CD4-positive, alpha-beta T cell treated with Interleukin-1 beta for 1 hour (primary cell): ENCODE data around the gene IL4R.
"Not testable (repeated sequence)": the region's sequence is repeated elsewhere in the genome, so short reads cannot be mapped to it uniquely, and the experiment has no call there.

Source experiments
- DNase-seq, 2 donors: peaks; one replicate each; pipeline ENCODE4 v3.0.0-alpha.2; 2020 to 2022

Gene IL4R

GRCh38 chr16:27385398-27385797, 71.6 kb downstream of the IL4R start:
- DNase-seq = no peak

- no peak for DNase-seq
Observed at GRCh38 chr16:27386674-27387073, 72.9 kb downstream of the IL4R start.

- no peak for DNase-seq
Observed at GRCh38 chr16:27387724-27388123, 74.0 kb downstream of the IL4R start.

- DNase-seq = no peak
Observed at GRCh38 chr16:27389272-27389961, 75.6 kb downstream of the IL4R start.

GRCh38 chr16:27390151-27390550, 76.4 kb downstream of the IL4R start:
- no peak for DNase-seq

- no peak for DNase-seq
Observed at GRCh38 chr16:27392671-27393070, 78.9 kb downstream of the IL4R start.

- no peak for DNase-seq
Observed at GRCh38 chr16:27394516-27394915, 80.7 kb downstream of the IL4R start.

- not testable (repeated sequence) for DNase-seq
Observed at GRCh38 chr16:27398341-27398893, 84.6 kb downstream of the IL4R start.

GRCh38 chr16:27398894-27399853, 85.4 kb downstream of the IL4R start:
- peak in 1 of 2 donors; percentile 55 for DNase-seq

- DNase-seq = no peak
Observed at GRCh38 chr16:27399969-27400368, 86.2 kb downstream of the IL4R start.

- DNase-seq = no peak
Observed at GRCh38 chr16:27400751-27401620, 87.2 kb downstream of the IL4R start.

GRCh38 chr16:27401768-27402568, 88.2 kb downstream of the IL4R start, which contains the start of gene IL21R:
IL21R (plus strand) TSS chr16:27402174; CDS start chr16:27430072, 27,898 bp downstream.
- DNase-seq = peak; percentile 88 to 92

GRCh38 chr16:27402569-27402963, 88.8 kb downstream of the IL4R start:
- no peak for DNase-seq

GRCh38 chr16:27402964-27403600, 89.3 kb downstream of the IL4R start:
- DNase-seq = peak in 1 of 2 donors; percentile 58

GRCh38 chr16:27403601-27403992, 89.8 kb downstream of the IL4R start:
- no peak for DNase-seq

- DNase-seq = no peak
Observed at GRCh38 chr16:27404163-27404823, 90.5 kb downstream of the IL4R start.

- no peak for DNase-seq
Observed at GRCh38 chr16:27405546-27406451, 92.0 kb downstream of the IL4R start.

- DNase-seq = no peak
Observed at GRCh38 chr16:27406511-27407128, 92.8 kb downstream of the IL4R start.

- DNase-seq = no peak
Observed at GRCh38 chr16:27407133-27407532, 93.4 kb downstream of the IL4R start.
